Neutrophil (primary cell): Measurements from ENCODE around the gene SSBP4.

Source experiments
- H3K27ac ChIP-seq: fragments of 200-600 bp; sonication (generic); 2 replicates; pipeline ENCODE4 v1.5.1; 2016; ENCODE audit warnings: mild to moderate bottlenecking, moderate library complexity
- H3K27me3 ChIP-seq: fragments of 200-600 bp; sonication (generic); 2 replicates; pipeline ENCODE4 v1.6.0; 2016; ENCODE audit warnings: mild to moderate bottlenecking
- H3K36me3 ChIP-seq: fragments of 200-600 bp; sonication (generic); 2 replicates; pipeline ENCODE4 v1.5.1; 2017
- H3K4me1 ChIP-seq, 2 experiments: fragments of 200-600 bp in 1 of 2; sonication (generic) in 1 of 2; 1 replicate in 1 of 2; 2 replicates in 1 of 2; pipeline versions ENCODE4 v1.5.1 to v1.6.1; 2013 to 2016; ENCODE audit warnings: low read depth in 1 of 2, low read length in 1 of 2, mild to moderate bottlenecking in 1 of 2, moderate library complexity in 1 of 2; ENCODE audit not compliant: control insufficient read depth in 1 of 2, insufficient read depth in 1 of 2
- H3K4me3 ChIP-seq, 2 experiments: fragments of 200-600 bp in 1 of 2; sonication (generic) in 1 of 2; 1 replicate in 1 of 2; 2 replicates in 1 of 2; pipeline ENCODE4 v1.5.1; 2013 to 2016; ENCODE audit warnings: low read depth in 1 of 2, low read length in 1 of 2, mild to moderate bottlenecking in 1 of 2, moderate library complexity in 1 of 2
- H3K9me3 ChIP-seq: fragments of 200-600 bp; sonication (generic); 2 replicates; pipeline ENCODE4 v1.5.1; 2016
- CTCF ChIP-seq: fragments of 200-600 bp; sonication (generic); IDR thresholded peaks from 2 replicates; pipeline ENCODE4 v1.5.1; 2016; ENCODE audit warnings: antibody characterized with exemption

SSBP4 gene

DNA sequence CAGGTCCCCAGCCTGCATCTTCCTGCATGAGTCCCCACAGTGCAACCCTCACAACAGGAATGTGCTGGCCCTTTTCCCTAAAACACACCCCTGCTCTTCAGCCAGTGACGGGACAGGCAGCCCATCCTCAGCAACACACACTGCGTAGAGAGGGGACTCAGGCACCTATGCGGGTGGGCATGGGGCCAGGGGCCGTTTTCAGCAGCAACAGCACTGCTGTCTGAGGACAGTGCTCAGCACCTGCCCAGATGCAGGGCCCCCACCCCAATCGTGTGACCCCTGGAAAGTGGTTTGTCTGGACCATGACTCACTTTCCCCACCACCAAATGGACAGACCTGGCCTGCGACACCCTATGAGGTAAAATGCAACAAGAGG is 46.8 kb downstream of the SSBP4 start:
- Histone ChIP-seq H3K27me3 (no peaks in the 10 kb centered on the region), H3K4me3 (no peak overlapping the region), H3K27ac (no peak overlapping the region), H3K36me3 (peaks cover 82% of the 10 kb centered on the region), H3K4me1 (peaks cover 31 to 32% of the 10 kb centered on the region in 2 experiments), H3K9me3 (no peaks in the 10 kb centered on the region)
- TF ChIP-seq CTCF: no peak

DNA sequence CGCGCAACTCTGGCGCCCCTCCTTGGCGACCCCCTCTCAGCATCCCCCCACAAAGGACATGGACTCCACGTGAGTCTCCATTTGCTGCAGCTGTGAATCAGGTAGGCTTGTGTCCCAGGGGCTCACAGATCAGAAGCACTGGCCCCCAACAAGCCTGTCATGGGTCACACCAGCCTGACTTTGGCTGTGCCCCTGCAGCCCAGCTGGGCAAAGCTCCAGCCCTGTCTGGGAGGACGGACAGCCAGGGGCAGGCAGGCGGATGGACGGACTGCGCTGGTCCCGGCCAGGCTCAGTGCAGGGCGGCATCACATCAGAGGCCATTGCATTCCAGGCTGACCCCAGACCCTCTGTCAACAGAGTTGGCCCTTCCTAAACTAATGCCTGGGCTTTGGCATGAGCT is 47.2 kb downstream of the SSBP4 start:
- no peak overlapping the region for H3K27ac ChIP-seq
- peaks cover 31 to 32% of the 10 kb centered on the region in 2 experiments for H3K4me1 ChIP-seq
- H3K9me3 ChIP-seq: no peaks in the 10 kb centered on the region
- no peak for TF ChIP-seq CTCF
- H3K27me3 ChIP-seq: no peaks in the 10 kb centered on the region
- H3K36me3 ChIP-seq: peaks cover 82% of the 10 kb centered on the region
- no peak overlapping the region for H3K4me3 ChIP-seq

DNA sequence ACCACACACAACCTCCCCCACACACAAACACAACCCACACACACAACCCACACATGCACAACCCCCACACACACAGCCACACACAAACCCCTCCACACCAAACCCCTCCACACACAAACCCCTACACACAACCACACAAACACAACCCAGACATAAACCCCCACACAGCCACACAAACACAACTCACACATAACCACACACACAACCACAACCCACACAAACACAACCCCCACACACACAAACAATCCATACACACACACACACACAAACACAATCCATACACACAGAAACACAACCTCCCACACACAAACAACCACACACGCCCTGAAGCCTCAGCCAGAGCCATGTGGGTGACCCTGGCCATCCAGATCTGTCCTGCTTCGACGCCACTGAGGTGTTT is 48.8 kb downstream of the SSBP4 start:
- Histone ChIP-seq H3K4me1 (peaks cover 31 to 37% of the 10 kb centered on the region in 2 experiments), H3K36me3 (peaks cover 82% of the 10 kb centered on the region), H3K27ac (peak overlapping the region; percentile 68), H3K27me3 (no peaks in the 10 kb centered on the region), H3K9me3 (no peaks in the 10 kb centered on the region), H3K4me3 (no peak overlapping the region)
- TF ChIP-seq CTCF: no peak

DNA sequence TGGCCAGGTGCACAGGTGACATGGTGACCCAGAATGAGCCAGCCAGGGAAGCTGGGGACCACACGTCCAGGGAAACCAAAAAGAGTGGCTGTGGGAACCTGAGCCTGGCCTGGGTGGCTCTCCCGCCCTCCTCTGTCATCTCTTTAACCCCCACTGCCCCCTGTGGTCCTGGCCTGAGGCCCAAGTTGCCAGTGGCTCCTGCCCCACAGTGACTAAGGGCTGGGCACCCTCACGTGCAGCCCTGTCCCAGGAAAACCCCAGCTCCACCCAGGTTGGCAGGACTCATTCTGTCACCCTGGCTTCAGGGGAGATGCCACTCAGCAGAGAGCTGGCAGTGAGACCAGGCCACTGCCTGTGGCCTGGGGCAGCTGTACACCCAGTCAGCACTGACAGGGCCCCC is 49.3 kb downstream of the SSBP4 start:
- H3K36me3 ChIP-seq: peaks cover 81% of the 10 kb centered on the region
- H3K9me3 ChIP-seq: no peaks in the 10 kb centered on the region
- H3K27me3 ChIP-seq: no peaks in the 10 kb centered on the region
- no peak for TF ChIP-seq CTCF
- no peak overlapping the region for H3K4me3 ChIP-seq
- peaks cover 31 to 42% of the 10 kb centered on the region in 2 experiments for H3K4me1 ChIP-seq
- H3K27ac ChIP-seq: peak overlapping the region; percentile 68

DNA sequence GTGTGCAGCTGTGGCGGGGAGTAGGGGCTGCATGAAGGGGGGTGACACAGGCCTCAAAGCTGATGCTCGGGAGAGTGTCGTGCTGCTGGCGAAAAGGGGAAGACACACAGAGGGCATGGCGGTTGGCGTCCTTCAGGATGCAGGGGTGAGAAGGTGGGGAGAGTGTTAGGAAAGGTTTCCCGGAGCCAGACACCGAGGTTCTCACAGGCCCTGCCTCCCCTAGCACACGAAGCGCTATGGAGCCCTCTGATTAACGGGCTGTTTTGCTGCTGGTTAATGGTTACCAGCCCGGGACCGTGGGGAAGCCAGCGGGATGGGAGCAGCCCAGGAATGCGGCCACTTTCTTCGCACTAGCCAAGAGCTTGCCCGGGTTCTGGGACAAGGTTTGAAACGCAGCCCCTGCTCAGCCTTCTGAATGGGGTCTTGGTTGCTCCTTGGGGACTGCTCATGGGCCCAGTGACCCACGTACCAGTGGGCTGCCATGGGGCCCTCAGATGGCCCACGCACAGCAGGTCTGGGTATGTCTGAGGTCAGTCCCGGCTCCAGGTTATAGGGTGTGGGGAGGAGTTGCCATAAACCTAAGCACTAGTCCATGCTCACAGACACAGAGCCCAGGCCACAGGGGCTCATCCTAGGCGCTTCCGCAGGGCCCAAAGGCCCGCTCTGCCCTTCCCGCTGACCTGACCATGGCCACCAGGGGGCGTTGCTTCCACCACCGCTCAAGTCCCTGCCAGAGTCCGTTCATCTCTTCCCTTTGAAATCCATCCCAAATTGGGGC is 50.1 kb downstream of the SSBP4 start:
- H3K4me3 ChIP-seq: peak overlapping the region in 1 of 2 experiments; percentile 6
- H3K27ac ChIP-seq: peak overlapping the region; percentile 68
- H3K36me3 ChIP-seq: peaks cover 74% of the 10 kb centered on the region
- no peaks in the 10 kb centered on the region for H3K27me3 ChIP-seq
- peaks cover 36 to 49% of the 10 kb centered on the region in 2 experiments for H3K4me1 ChIP-seq
- TF ChIP-seq CTCF: peak; percentile 76
- no peaks in the 10 kb centered on the region for H3K9me3 ChIP-seq
